Measurements from ENCODE around the gene RNU7-1. TPM values are rescaled to one million over a fixed set of nuclear protein-coding genes. Genes with fewer than 3 reads are reported as not detected.
A peak's percentile ranks its signal among the peaks of the same experiment; 100 is the strongest.

Gene RNU7-1
- total and polyA plus RNA-seq, 9 of the 15 experiments (the other 6 are each of a cell fraction or from before 2014, with no cell fraction given): not detected

DNA sequence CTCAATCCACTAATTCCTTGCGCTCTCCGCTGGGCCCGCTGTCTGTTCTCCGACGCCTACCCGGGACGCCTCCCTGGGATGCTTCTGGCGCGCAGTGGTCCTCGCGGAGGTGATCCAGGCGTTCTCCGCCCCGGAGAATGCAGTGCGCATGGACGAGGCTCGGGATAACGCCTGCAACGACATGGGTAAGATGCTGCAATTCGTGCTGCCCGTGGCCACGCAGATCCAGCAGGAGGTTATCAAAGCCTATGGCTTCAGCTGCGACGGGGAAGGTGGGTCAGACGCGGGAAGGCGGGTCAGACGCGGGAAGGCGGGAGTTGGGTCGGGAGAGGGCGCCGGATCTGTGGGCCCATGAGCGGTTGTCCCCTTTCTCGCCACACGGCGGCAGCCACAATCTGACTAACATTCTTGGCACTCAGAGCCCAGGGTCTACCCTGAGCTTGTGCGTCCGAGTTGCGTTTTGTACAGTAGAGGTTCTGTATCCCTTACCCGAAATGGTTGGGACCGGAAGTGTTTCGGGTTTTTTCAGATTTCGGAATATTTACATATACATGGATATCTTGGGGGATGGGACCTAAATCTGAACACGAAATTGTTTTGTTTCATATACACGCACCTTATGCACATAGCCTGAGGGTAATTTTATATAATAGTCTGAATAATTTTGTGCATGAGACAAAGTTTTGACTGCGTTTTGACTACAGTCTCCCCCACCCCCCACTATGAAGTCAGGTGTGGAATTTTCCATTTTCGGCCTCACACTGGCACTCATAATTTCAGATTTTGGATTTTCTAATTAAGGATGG, 968 bp downstream of the RNU7-1 start (continued):
- TF ChIP-seq DACH1 (IDR thresholded peaks at IDR 0.05; ENCODE audit: partially characterized antibody) (no peak), NFXL1 (CRISPR knock-in tag; IDR thresholded peaks at IDR 0.05) (no peak), HDAC6 (IDR thresholded peaks at IDR 0.05; ENCODE audit: low read depth, low read length) (no peak), ZNF253 (CRISPR knock-in tag; conservative IDR thresholded peaks at IDR 0.05) (no peak), HDAC3 (IDR thresholded peaks at IDR 0.05; ENCODE audit: borderline replicate concordance, partially characterized antibody) (no peak), SETDB1 (IDR thresholded peaks at IDR 0.05; ENCODE audit: low read length) (no peak), RBM39 (optimal IDR thresholded peaks at IDR 0.05; ENCODE audit: low read depth, low read length) (no peak), ZNF507 (tag; conservative IDR thresholded peaks at IDR 0.05) (no peak), MCM2 (IDR thresholded peaks at IDR 0.05; ENCODE audit: low read depth) (no peak), ZNF57 (CRISPR knock-in tag; IDR thresholded peaks at IDR 0.05) (no peak), RAD21 (CRISPR knock-in tag; conservative IDR thresholded peaks at IDR 0.05 in 1 of 2, IDR thresholded peaks at IDR 0.05 in 1 of 2) (peak; percentile 90 to 91), KDM2B (CRISPR knock-in tag; IDR thresholded peaks at IDR 0.05) (no peak), POLR2AphosphoS5 (IDR thresholded peaks at IDR 0.05; ENCODE audit: control insufficient read depth, insufficient read depth, low read depth, low read length) (no peak), CBX1 (IDR thresholded peaks at IDR 0.05; ENCODE audit: low read depth) (no peak)
- TF ChIP-seq, protein P1, sequence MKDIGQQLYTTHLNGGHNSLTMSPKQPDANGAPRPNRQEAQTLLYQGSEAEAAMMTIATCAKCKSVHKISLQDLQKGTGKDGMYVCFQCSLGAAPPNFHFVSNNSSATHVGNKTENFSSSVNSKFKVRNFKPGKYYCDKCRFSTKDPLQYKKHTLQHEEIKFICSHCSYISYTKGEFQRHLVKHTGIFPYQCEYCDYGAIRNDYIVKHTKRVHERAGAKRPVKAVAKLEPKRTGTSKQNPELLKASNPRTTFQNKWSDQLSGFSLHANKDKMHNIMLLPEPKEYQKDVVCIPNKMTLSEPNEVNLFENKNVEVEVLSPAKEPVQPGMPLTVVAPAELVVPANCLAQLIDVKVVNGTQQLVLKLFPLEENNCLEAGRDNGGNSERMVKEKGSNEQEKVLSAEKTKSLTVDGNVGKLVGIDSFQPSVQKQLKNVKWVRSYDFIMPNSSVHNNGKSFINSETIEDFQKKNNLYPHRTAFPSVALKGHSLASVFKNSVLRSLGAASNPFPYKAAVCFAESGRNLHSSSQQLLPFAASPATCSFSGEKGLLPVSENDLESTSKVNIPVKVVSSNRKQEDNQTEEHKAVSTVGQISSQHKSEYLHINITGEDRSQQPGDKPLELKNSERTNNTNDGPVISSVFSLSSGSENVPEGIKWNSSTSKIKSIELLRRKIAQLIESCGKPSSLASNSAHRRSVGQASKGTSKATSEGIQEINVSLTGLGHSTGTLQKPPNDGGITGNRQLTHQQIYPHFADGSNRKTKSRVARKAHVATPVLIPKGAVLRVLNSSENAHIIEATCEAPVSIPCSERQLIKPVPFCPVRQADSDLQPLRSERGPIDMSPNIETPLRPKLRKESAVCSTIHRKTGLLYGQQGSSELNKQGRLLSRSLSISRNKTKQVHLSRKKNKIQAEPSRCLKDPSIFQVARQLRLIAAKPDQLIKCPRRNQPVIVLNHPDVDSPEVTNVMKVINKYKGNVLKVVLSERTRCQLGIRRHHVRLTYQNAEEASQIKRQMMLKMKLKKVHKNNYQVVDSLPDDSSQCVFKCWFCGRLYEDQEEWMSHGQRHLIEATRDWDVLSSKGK (CRISPR knock-in tag; IDR thresholded peaks at IDR 0.05): no peak
- TF ChIP-seq, protein P2, sequence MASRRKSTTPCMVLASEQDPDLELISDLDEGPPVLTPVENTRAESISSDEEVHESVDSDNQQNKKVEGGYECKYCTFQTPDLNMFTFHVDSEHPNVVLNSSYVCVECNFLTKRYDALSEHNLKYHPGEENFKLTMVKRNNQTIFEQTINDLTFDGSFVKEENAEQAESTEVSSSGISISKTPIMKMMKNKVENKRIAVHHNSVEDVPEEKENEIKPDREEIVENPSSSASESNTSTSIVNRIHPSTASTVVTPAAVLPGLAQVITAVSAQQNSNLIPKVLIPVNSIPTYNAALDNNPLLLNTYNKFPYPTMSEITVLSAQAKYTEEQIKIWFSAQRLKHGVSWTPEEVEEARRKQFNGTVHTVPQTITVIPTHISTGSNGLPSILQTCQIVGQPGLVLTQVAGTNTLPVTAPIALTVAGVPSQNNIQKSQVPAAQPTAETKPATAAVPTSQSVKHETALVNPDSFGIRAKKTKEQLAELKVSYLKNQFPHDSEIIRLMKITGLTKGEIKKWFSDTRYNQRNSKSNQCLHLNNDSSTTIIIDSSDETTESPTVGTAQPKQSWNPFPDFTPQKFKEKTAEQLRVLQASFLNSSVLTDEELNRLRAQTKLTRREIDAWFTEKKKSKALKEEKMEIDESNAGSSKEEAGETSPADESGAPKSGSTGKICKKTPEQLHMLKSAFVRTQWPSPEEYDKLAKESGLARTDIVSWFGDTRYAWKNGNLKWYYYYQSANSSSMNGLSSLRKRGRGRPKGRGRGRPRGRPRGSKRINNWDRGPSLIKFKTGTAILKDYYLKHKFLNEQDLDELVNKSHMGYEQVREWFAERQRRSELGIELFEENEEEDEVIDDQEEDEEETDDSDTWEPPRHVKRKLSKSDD (conservative IDR thresholded peaks at IDR 0.05; ENCODE audit: low read length): no peak
- TF ChIP-seq, protein P3, sequence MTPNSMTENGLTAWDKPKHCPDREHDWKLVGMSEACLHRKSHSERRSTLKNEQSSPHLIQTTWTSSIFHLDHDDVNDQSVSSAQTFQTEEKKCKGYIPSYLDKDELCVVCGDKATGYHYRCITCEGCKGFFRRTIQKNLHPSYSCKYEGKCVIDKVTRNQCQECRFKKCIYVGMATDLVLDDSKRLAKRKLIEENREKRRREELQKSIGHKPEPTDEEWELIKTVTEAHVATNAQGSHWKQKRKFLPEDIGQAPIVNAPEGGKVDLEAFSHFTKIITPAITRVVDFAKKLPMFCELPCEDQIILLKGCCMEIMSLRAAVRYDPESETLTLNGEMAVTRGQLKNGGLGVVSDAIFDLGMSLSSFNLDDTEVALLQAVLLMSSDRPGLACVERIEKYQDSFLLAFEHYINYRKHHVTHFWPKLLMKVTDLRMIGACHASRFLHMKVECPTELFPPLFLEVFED (CRISPR knock-in tag; conservative IDR thresholded peaks at IDR 0.05): no peak
- TF ChIP-seq, protein P4, sequence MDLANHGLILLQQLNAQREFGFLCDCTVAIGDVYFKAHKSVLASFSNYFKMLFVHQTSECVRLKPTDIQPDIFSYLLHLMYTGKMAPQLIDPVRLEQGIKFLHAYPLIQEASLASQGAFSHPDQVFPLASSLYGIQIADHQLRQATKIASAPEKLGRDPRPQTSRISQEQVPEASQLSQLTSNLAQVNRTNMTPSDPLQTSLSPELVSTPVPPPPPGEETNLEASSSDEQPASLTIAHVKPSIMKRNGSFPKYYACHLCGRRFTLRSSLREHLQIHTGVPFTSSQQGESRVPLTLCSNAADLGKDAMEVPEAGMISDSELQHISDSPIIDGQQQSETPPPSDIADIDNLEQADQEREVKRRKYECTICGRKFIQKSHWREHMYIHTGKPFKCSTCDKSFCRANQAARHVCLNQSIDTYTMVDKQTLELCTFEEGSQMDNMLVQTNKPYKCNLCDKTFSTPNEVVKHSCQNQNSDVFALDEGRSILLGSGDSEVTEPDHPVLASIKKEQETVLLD (IDR thresholded peaks at IDR 0.05): no peak

All from K562 (cell line).